ENCODE data around the gene CTNND2. TPM values are rescaled to one million over a fixed set of nuclear protein-coding genes. Genes with fewer than 3 reads are reported as not detected.

Gene CTNND2
- total RNA-seq, 4 donors from 2014 or later: 1.3 to 2.5 (median 2.1) TPM

- 40% methylated on average over 3 of the region's 3 CpGs for WGBS
- H3K36me3 ChIP-seq: no peaks in the 10 kb centered on the region
- H3K27ac ChIP-seq (replicated peaks in 1 of 4): no peak overlapping the region
- intact Hi-C loops (cut with DNase I): no loop called here
- DNase-seq (ENCODE audit: extremely low spot score): no peak
- TF ChIP-seq EP300 (IDR thresholded peaks at IDR 0.05): no peak
- no peak for TF ChIP-seq POLR2A (IDR thresholded peaks at IDR 0.05; ENCODE audit: low read depth)
- TF ChIP-seq CTCF (IDR thresholded peaks at IDR 0.05): no peak
- no peak for TF ChIP-seq POLR2AphosphoS5 (IDR thresholded peaks at IDR 0.05)
- H3K4me1 ChIP-seq: no peaks in the 10 kb centered on the region
- H3K4me3 ChIP-seq: no peak overlapping the region
- H3K27me3 ChIP-seq: peaks cover 0 to 6% (median 0%) of the 10 kb centered on the region in 4 donors
- H3K9me3 ChIP-seq: no peaks in the 10 kb centered on the region
Measured at GRCh38 chr5:11443831-11444230, 460.4 kb downstream of the CTNND2 start.

GRCh38 chr5:11432116-11432515 is 472.1 kb downstream of the CTNND2 start:
- intact Hi-C loops (cut with DNase I): no loop called here
- H3K27me3 ChIP-seq: peaks cover 0 to 7% (median 0%) of the 10 kb centered on the region in 4 donors
- no peak overlapping the region for H3K27ac ChIP-seq (replicated peaks in 1 of 4)
- 72% methylated on average over 1 of the region's 1 CpG for WGBS
- DNase-seq (ENCODE audit: extremely low spot score): no peak
- TF ChIP-seq POLR2A (IDR thresholded peaks at IDR 0.05; ENCODE audit: low read depth): no peak
- TF ChIP-seq CTCF (IDR thresholded peaks at IDR 0.05): no peak
- TF ChIP-seq POLR2AphosphoS5 (IDR thresholded peaks at IDR 0.05): no peak
- no peak for TF ChIP-seq EP300 (IDR thresholded peaks at IDR 0.05)
- no peaks in the 10 kb centered on the region for H3K9me3 ChIP-seq
- H3K36me3 ChIP-seq: no peaks in the 10 kb centered on the region
- no peak overlapping the region for H3K4me3 ChIP-seq
- no peaks in the 10 kb centered on the region for H3K4me1 ChIP-seq

GRCh38 chr5:11429254-11429653 is 475.0 kb downstream of the CTNND2 start:
- WGBS: 66% methylated on average over 7 of the region's 7 CpGs
- DNase-seq (ENCODE audit: extremely low spot score): no peak
- intact Hi-C loops (cut with DNase I): no loop called here
- Histone ChIP-seq H3K4me3 (no peak overlapping the region), H3K27ac (replicated peaks in 1 of 4) (no peak overlapping the region), H3K36me3 (no peaks in the 10 kb centered on the region), H3K9me3 (no peaks in the 10 kb centered on the region), H3K27me3 (peaks cover 0 to 7% (median 0%) of the 10 kb centered on the region in 4 donors), H3K4me1 (no peaks in the 10 kb centered on the region)
- TF ChIP-seq POLR2AphosphoS5 (IDR thresholded peaks at IDR 0.05): no peak
- no peak for TF ChIP-seq POLR2A (IDR thresholded peaks at IDR 0.05; ENCODE audit: low read depth)
- TF ChIP-seq EP300 (IDR thresholded peaks at IDR 0.05): no peak
- no peak for TF ChIP-seq CTCF (IDR thresholded peaks at IDR 0.05)

- Histone ChIP-seq H3K27me3 (peaks cover 0 to 7% (median 0%) of the 10 kb centered on the region in 4 donors), H3K27ac (replicated peaks in 1 of 4) (no peak overlapping the region), H3K9me3 (no peaks in the 10 kb centered on the region), H3K4me1 (no peaks in the 10 kb centered on the region), H3K4me3 (no peak overlapping the region), H3K36me3 (no peaks in the 10 kb centered on the region)
- TF ChIP-seq EP300 (IDR thresholded peaks at IDR 0.05) (no peak), POLR2AphosphoS5 (IDR thresholded peaks at IDR 0.05) (no peak)
- intact Hi-C loops (cut with DNase I): no loop called here
- 84% methylated on average over 1 of the region's 1 CpG for WGBS
- no peak for DNase-seq (ENCODE audit: extremely low spot score)
Measured at GRCh38 chr5:11427569-11427968, 476.7 kb downstream of the CTNND2 start.

GRCh38 chr5:11426442-11426841 is 477.8 kb downstream of the CTNND2 start:
- no peak for DNase-seq (ENCODE audit: extremely low spot score)
- H3K27ac ChIP-seq (replicated peaks in 1 of 4): no peak overlapping the region
- H3K9me3 ChIP-seq: no peaks in the 10 kb centered on the region
- peaks cover 0 to 7% (median 0%) of the 10 kb centered on the region in 4 donors for H3K27me3 ChIP-seq
- no peaks in the 10 kb centered on the region for H3K4me1 ChIP-seq
- intact Hi-C loops (cut with DNase I): no loop called here
- WGBS: 91% methylated on average over 5 of the region's 5 CpGs
- no peak for TF ChIP-seq POLR2AphosphoS5 (IDR thresholded peaks at IDR 0.05)
- TF ChIP-seq POLR2A (IDR thresholded peaks at IDR 0.05; ENCODE audit: low read depth): no peak
- TF ChIP-seq CTCF (IDR thresholded peaks at IDR 0.05): no peak
- no peak for TF ChIP-seq EP300 (IDR thresholded peaks at IDR 0.05)
- no peaks in the 10 kb centered on the region for H3K36me3 ChIP-seq
- no peak overlapping the region for H3K4me3 ChIP-seq

Data from esophagus muscularis mucosa (tissue), 4 donors.